Immature natural killer cell (primary cell): Measurements from ENCODE around the gene CSF1R. TPM values are rescaled to one million over a fixed set of nuclear protein-coding genes. Genes with fewer than 3 reads are reported as not detected.

Experiments
- DNase-seq, 3 donors: peaks; one replicate each; pipeline ENCODE4 v3.0.0; 2022; ENCODE audit warnings: mixed read lengths in 1 of 3
- H3K27ac Mint-ChIP-seq, 6 donors: one replicate each; pipeline ENCODE4 v1.8.0; 2020; ENCODE audit warnings: mixed read lengths in 6 of 6, mild to moderate bottlenecking in 5 of 6, inconsistent platforms in 4 of 6, moderate library complexity in 3 of 6
- H3K27me3 Mint-ChIP-seq, 3 donors: one replicate each; pipeline ENCODE4 v1.8.0; 2020 to 2021; ENCODE audit warnings: low read depth in 3 of 3, mild to moderate bottlenecking in 3 of 3, mixed read lengths in 3 of 3, moderate library complexity in 3 of 3, inconsistent platforms in 1 of 3
- H3K36me3 Mint-ChIP-seq, 3 donors: one replicate each; pipeline ENCODE4 v1.8.0; 2020; ENCODE audit warnings: mixed read lengths in 3 of 3, inconsistent platforms in 2 of 3, mild to moderate bottlenecking in 2 of 3
- H3K4me1 Mint-ChIP-seq, 2 donors: one replicate each; pipeline ENCODE4 v1.8.0; 2020; ENCODE audit warnings: inconsistent platforms in 2 of 2, mild to moderate bottlenecking in 2 of 2, mixed read lengths in 2 of 2, moderate library complexity in 1 of 2
- H3K4me3 Mint-ChIP-seq, 5 donors: one replicate each; pipeline ENCODE4 v1.8.0; 2020; ENCODE audit warnings: mild to moderate bottlenecking in 5 of 5, mixed read lengths in 5 of 5, inconsistent platforms in 3 of 5, moderate library complexity in 3 of 5
- H3K9me3 Mint-ChIP-seq, 6 donors: one replicate each; pipeline ENCODE4 v1.8.0; 2020; ENCODE audit warnings: mild to moderate bottlenecking in 6 of 6, mixed read lengths in 6 of 6, inconsistent platforms in 4 of 6, moderate library complexity in 3 of 6
- polyA plus RNA-seq, 3 donors: library from polyadenylated mRNA; unstranded; fragments of 300-500 nt; fragmentation: Illumina TruSeq; gene quantifications; one replicate each; pipeline ENCODE4 v1.2.3, GENCODE V29; 2021

CSF1R gene
- polyA plus RNA-seq, 3 donors from 2014 or later, result 0.82 to 10.4 (median 2.5) TPM

DNA sequence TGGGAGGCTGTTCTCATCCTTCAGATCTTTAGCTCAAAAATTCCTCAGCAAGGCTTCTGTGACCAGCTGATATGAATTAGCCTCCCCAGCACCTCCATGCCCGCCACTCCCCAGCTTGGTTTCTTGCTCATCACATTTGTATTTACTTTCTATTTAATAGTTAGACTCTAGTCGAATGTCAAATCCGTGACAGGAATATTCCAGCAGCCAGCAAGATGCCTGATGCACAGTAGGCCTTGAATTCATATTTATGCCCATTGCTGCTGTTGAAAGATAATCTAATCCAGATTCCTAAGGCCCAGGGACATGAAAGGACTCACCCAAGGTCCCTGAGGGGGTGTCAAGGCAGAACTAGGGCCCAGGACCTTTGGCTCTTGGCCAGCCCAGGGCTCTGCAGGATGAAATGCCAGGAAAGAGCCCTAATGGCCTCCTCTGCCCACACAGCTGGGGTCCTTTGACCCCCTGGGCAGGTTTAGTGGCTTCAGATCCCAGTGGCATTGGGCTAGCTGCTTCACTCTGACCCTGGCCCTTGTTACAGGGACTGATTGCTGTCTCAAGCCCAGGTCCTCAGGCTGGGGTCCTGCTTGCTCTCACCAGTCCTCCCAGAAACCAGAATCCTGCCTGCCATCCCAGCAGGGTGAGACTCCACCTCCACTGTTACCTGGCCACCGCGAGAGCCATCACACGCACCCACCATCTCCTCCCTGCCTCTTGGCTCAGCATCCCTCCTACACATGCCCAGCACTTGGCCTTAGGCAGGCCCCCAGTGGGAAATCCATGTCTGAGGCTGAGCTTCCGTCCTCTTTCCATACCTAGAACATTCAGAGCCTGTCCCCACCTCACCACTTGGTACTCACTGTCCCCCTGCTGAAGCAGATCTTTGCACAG lies 7.3 kb downstream of the CSF1R start:
- Mint-ChIP-seq H3K4me1 (peaks cover 6 to 16% of the 10 kb centered on the region in 2 donors), H3K4me3 (no peak overlapping the region), H3K27me3 (peaks cover 11 to 13% (median 11%) of the 10 kb centered on the region in 3 donors), H3K9me3 (no peaks in the 10 kb centered on the region), H3K27ac (no peak overlapping the region), H3K36me3 (peaks cover 0 to 9% (median 0%) of the 10 kb centered on the region in 3 donors)
- DNase-seq, result no peak

DNA sequence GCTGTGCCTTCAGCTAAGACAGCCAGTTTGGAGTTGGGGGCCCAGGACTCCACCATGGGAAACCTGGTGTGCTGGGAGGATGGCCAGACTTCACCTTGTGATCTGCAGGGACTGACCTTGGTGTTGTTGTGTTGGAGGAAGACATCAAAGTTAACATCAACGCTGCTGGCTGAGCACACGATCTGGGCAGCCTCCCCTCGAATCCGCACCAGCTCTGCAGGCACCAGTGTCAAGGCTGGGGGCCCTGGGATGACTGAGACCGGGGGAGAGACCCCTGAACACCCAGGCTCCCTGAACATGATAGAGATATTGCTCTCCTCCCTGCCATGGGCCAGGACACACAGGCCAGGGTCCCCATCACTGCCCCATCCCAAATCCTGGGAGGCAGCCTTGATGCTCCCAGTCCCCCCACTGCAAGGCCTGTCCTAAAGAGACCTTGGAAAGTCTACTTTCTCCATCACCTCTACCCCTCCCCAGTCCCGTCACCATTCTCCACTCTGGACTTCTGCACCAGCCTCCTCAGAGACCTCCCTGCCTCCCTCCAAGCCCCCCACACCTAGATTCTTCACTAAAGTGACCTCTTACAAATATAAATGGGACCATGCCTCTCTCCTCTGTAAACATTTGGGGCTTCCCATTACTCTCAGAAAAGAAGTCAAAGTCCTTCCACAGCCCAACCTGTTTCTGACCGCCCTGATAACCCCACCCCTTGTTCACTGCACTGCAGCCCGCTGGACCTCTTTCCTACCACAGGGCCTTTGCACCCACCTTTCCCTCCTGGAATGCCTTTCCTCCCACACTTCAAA lies 8.2 kb downstream of the CSF1R start:
- Mint-ChIP-seq H3K4me3 (no peak overlapping the region), H3K4me1 (peaks cover 5 to 11% of the 10 kb centered on the region in 2 donors), H3K36me3 (peaks cover 0 to 9% (median 0%) of the 10 kb centered on the region in 3 donors), H3K27ac (no peak overlapping the region), H3K9me3 (no peaks in the 10 kb centered on the region), H3K27me3 (peaks cover 7 to 9% (median 8%) of the 10 kb centered on the region in 3 donors)
- DNase-seq, result no peak

DNA sequence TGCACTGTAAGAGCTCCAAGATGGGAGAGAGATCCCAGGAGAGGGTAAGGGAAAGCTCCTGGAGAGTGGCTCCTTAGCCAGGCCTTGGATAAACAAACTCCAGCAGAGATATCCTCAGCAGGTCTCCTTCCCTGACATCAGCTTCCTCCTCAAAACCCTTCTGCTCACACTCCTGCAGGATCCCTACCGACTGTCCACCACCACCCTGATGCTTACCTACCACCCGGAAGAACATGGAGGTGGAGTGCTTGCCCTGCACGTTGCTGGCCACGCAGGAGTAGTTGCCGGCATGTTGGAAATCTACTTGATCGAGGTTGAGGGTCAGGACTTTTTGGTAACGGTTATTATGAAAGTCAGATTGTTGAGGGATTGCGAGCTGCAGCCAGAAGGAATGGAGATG lies 9.3 kb downstream of the CSF1R start:
- Mint-ChIP-seq H3K27ac (no peak overlapping the region), H3K36me3 (peaks cover 0 to 9% (median 0%) of the 10 kb centered on the region in 3 donors), H3K4me3 (no peak overlapping the region), H3K9me3 (no peaks in the 10 kb centered on the region), H3K4me1 (peaks cover under 1 to 2% of the 10 kb centered on the region in 2 donors), H3K27me3 (peaks cover 5 to 12% (median 8%) of the 10 kb centered on the region in 3 donors)
- no peak for DNase-seq

GRCh38 chr5:150075806-150076205 lies 10.5 kb downstream of the CSF1R start:
- H3K36me3 Mint-ChIP-seq, result peaks cover 0 to 5% (median 0%) of the 10 kb centered on the region in 3 donors
- no peak for DNase-seq
- no peak overlapping the region for H3K27ac Mint-ChIP-seq
- H3K9me3 Mint-ChIP-seq, result no peaks in the 10 kb centered on the region
- H3K27me3 Mint-ChIP-seq, result peaks cover 5 to 12% (median 8%) of the 10 kb centered on the region in 3 donors
- no peaks in the 10 kb centered on the region for H3K4me1 Mint-ChIP-seq
- no peak overlapping the region for H3K4me3 Mint-ChIP-seq

GRCh38 chr5:150075233-150075632 lies 11.1 kb downstream of the CSF1R start:
- Mint-ChIP-seq H3K4me3 (no peak overlapping the region), H3K36me3 (peaks cover 0 to 5% (median 0%) of the 10 kb centered on the region in 3 donors), H3K9me3 (no peaks in the 10 kb centered on the region), H3K4me1 (no peaks in the 10 kb centered on the region), H3K27ac (no peak overlapping the region), H3K27me3 (peaks cover 5 to 12% (median 8%) of the 10 kb centered on the region in 3 donors)
- DNase-seq, result no peak

- no peak overlapping the region for H3K27ac Mint-ChIP-seq
- peaks cover 4 to 10% (median 5%) of the 10 kb centered on the region in 3 donors for H3K27me3 Mint-ChIP-seq
- DNase-seq, result no peak
- no peaks in the 10 kb centered on the region for H3K9me3 Mint-ChIP-seq
- no peak overlapping the region for H3K4me3 Mint-ChIP-seq
- no peaks in the 10 kb centered on the region for H3K4me1 Mint-ChIP-seq
- H3K36me3 Mint-ChIP-seq, result no peaks in the 10 kb centered on the region
Measured at GRCh38 chr5:150073677-150074076, 12.7 kb downstream of the CSF1R start.

DNA sequence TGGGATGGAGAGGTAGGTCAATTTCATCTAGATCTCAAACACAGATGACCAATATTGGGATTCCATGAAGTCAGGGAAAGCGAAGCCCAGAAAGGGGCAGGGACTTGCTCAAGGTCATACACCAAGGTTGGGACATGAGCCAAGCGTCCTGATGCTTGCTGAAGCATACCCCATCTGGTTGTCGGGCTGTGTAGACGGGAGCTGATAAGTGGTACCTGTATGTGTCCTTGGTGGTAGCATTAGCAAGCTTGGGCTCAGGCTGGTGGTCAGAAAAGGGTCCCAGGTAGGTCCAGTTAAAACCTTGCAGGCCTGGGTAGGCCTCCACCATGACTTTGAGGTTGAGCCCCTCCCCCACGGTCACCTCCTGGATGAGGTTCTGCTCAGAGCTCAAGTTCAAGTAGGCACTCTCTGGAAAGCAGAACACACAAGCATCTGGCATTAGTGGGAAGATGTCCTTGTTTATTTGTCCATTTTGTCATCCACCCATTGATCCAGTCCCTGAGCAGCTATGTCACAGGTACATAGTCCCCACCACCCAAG lies 13.2 kb downstream of the CSF1R start:
- Mint-ChIP-seq H3K9me3 (no peaks in the 10 kb centered on the region), H3K36me3 (no peaks in the 10 kb centered on the region), H3K4me3 (no peak overlapping the region), H3K4me1 (no peaks in the 10 kb centered on the region), H3K27me3 (peaks cover 0 to 7% (median 5%) of the 10 kb centered on the region in 3 donors), H3K27ac (no peak overlapping the region)
- DNase-seq, result no peak

- H3K4me3 Mint-ChIP-seq, result no peak overlapping the region
- H3K27me3 Mint-ChIP-seq, result peaks cover 3 to 7% (median 3%) of the 10 kb centered on the region in 3 donors
- H3K4me1 Mint-ChIP-seq, result peaks cover 0 to 3% of the 10 kb centered on the region in 2 donors
- no peaks in the 10 kb centered on the region for H3K9me3 Mint-ChIP-seq
- DNase-seq, result no peak
- H3K27ac Mint-ChIP-seq, result no peak overlapping the region
- no peaks in the 10 kb centered on the region for H3K36me3 Mint-ChIP-seq
Measured at GRCh38 chr5:150070821-150071220, 15.5 kb downstream of the CSF1R start.

DNA sequence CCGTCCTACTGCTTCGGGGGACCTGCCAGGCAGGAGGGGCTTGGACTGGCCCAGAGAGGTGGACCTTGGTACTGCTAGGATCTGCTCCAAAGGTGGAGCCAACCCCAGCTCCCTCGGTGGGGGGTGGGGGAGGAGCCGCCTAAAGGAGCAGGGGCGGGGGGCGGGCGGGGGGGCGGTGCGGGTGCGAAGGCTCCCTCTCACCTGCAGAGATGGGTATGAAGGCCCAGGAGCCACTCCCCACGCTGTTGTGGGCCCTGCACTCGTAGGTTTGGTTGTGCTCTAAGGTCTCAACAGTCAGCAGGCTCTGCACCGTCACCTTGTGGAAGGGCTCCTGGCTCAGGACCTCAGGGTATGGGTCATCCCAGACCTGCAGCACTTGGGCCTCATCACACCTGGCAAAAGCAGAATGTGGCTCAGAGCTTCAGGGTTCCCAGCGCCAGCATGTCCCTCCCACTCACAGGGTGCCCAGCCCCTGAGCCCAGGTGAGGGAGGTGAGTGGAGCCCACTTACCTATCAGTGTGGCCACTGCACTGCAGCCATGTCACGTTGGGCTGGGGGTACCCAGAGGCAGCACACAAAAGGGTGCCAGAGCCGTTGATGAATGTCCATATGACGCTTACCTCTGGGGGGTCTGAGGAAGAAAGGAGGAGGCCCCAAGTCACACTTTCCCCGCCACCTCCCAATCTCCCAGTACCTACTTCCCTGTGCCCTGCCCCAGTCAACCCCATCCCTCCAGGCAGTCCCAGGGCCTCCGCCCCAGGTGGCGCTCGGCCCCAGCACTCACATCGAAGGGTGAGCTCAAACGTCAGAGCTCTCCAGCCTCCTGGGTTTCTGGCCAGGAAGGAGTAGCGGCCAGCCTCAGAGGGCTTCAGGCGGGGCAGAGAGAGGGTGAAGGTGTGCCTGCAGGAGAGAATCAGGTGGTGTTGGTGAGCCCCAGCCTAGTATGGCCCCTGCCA lies 16.4 kb downstream of the CSF1R start:
- Mint-ChIP-seq H3K4me3 (no peak overlapping the region), H3K9me3 (no peaks in the 10 kb centered on the region)
- DNase-seq, result no peak

GRCh38 chr5:150068961-150069645 lies 17.3 kb downstream of the CSF1R start:
- H3K36me3 Mint-ChIP-seq, result no peaks in the 10 kb centered on the region
- H3K4me3 Mint-ChIP-seq, result no peak overlapping the region
- no peak for DNase-seq
- H3K27ac Mint-ChIP-seq, result no peak overlapping the region
- peaks cover 5 to 7% (median 7%) of the 10 kb centered on the region in 3 donors for H3K27me3 Mint-ChIP-seq
- peaks cover 0 to 3% of the 10 kb centered on the region in 2 donors for H3K4me1 Mint-ChIP-seq
- H3K9me3 Mint-ChIP-seq, result no peaks in the 10 kb centered on the region

More for the DNA sequence above, 16.4 kb downstream of the CSF1R start:
- no peak overlapping the region for H3K27ac Mint-ChIP-seq
- peaks cover 3 to 7% (median 4%) of the 10 kb centered on the region in 3 donors for H3K27me3 Mint-ChIP-seq
- H3K4me1 Mint-ChIP-seq, result peaks cover 0 to 3% of the 10 kb centered on the region in 2 donors
- H3K36me3 Mint-ChIP-seq, result no peaks in the 10 kb centered on the region

GRCh38 chr5:150068472-150068871 lies 17.9 kb downstream of the CSF1R start:
- no peak overlapping the region for H3K4me3 Mint-ChIP-seq
- H3K4me1 Mint-ChIP-seq, result peaks cover 0 to 3% of the 10 kb centered on the region in 2 donors
- peaks cover 5 to 10% (median 7%) of the 10 kb centered on the region in 3 donors for H3K27me3 Mint-ChIP-seq
- no peak for DNase-seq
- H3K36me3 Mint-ChIP-seq, result no peaks in the 10 kb centered on the region
- no peaks in the 10 kb centered on the region for H3K9me3 Mint-ChIP-seq
- H3K27ac Mint-ChIP-seq, result no peak overlapping the region

DNA sequence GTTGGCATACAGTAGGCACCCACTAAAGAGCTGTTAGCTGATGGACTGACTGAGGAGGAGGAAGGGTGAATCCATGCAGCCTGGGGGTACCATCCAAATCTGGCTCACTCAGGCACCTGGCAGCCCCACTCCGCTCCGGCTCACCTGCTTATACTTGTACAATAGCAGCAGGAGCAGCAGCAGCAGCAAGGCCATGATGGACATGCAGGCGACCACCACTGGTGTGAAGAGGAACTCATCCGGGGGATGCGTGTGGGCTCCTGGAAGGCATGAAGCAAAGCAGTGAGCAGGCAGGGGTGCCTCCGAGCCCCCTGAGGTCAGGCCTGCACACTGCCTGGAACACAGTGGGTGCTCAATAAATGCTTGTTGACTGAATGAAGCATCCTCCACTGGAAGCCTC lies 18.3 kb downstream of the CSF1R start:
- H3K27ac Mint-ChIP-seq, result no peak overlapping the region
- no peak overlapping the region for H3K4me3 Mint-ChIP-seq
- peaks cover 5 to 7% (median 7%) of the 10 kb centered on the region in 3 donors for H3K27me3 Mint-ChIP-seq
- no peaks in the 10 kb centered on the region for H3K9me3 Mint-ChIP-seq
- H3K4me1 Mint-ChIP-seq, result peaks cover 0 to 3% of the 10 kb centered on the region in 2 donors
- H3K36me3 Mint-ChIP-seq, result no peaks in the 10 kb centered on the region
- DNase-seq, result no peak
